ENCODE data around the gene IPO5. TPM values are rescaled to one million over a fixed set of nuclear protein-coding genes. Genes with fewer than 3 reads are reported as not detected.

IPO5 gene
- total RNA-seq, 1 donor from 2014 or later = 88.6 TPM

GRCh38 chr13:98052412-98052811 is 98.9 kb downstream of the IPO5 start:
- Histone ChIP-seq H3K36me3 (no peaks in the 10 kb centered on the region), H3K27ac (no peak overlapping the region), H3K4me3 (no peak overlapping the region), H3K27me3 (no peaks in the 10 kb centered on the region), H3K4me1 (peaks cover 4% of the 10 kb centered on the region), H3K9me3 (no peaks in the 10 kb centered on the region)
- no peak for DNase-seq
- no peak for ATAC-seq
- intact Hi-C loops (cut with DNase I) = no loop called here
- TF ChIP-seq CTCF (IDR thresholded peaks at IDR 0.05) = no peak

- Histone ChIP-seq H3K27me3 (no peaks in the 10 kb centered on the region), H3K27ac (no peak overlapping the region)
- TF ChIP-seq CTCF (IDR thresholded peaks at IDR 0.05) = no peak
Measured at GRCh38 chr13:98054301-98054700, 100.8 kb downstream of the IPO5 start.

GRCh38 chr13:98055623-98056022 is 102.1 kb downstream of the IPO5 start:
- no peaks in the 10 kb centered on the region for H3K36me3 ChIP-seq
- ATAC-seq (no peak), DNase-seq (no peak)
- H3K27ac ChIP-seq = no peak overlapping the region
- no peaks in the 10 kb centered on the region for H3K9me3 ChIP-seq
- no peaks in the 10 kb centered on the region for H3K4me1 ChIP-seq
- no peak for TF ChIP-seq CTCF (IDR thresholded peaks at IDR 0.05)
- intact Hi-C loops (cut with DNase I) = no loop called here
- no peaks in the 10 kb centered on the region for H3K27me3 ChIP-seq
- no peak overlapping the region for H3K4me3 ChIP-seq

More at GRCh38 chr13:98054301-98054700, 100.8 kb downstream of the IPO5 start:
- H3K4me3 ChIP-seq = no peak overlapping the region
- H3K4me1 ChIP-seq = peaks cover 4% of the 10 kb centered on the region
- H3K9me3 ChIP-seq = no peaks in the 10 kb centered on the region
- ATAC-seq = no peak
- DNase-seq = no peak
- H3K36me3 ChIP-seq = no peaks in the 10 kb centered on the region
- intact Hi-C loops (cut with DNase I) = no loop called here

GRCh38 chr13:98056839-98057410 is 103.5 kb downstream of the IPO5 start:
- no peaks in the 10 kb centered on the region for H3K4me1 ChIP-seq
- ATAC-seq (no peak), DNase-seq (no peak)
- H3K9me3 ChIP-seq = no peaks in the 10 kb centered on the region
- H3K27me3 ChIP-seq = no peaks in the 10 kb centered on the region
- H3K36me3 ChIP-seq = no peaks in the 10 kb centered on the region
- no peak overlapping the region for H3K4me3 ChIP-seq
- no peak for TF ChIP-seq CTCF (IDR thresholded peaks at IDR 0.05)
- H3K27ac ChIP-seq = no peak overlapping the region
- intact Hi-C loops (cut with DNase I) = no loop called here

- no peaks in the 10 kb centered on the region for H3K27me3 ChIP-seq
- H3K9me3 ChIP-seq = no peaks in the 10 kb centered on the region
- H3K27ac ChIP-seq = no peak overlapping the region
- no peaks in the 10 kb centered on the region for H3K4me1 ChIP-seq
- TF ChIP-seq CTCF (IDR thresholded peaks at IDR 0.05) = no peak
- intact Hi-C loops (cut with DNase I) = no loop called here
- DNase-seq = no peak
- no peak for ATAC-seq
- H3K4me3 ChIP-seq = no peak overlapping the region
- no peaks in the 10 kb centered on the region for H3K36me3 ChIP-seq
Measured at GRCh38 chr13:98059276-98059675, 105.8 kb downstream of the IPO5 start.

- no peak for DNase-seq
- peak; percentile 34 for ATAC-seq
- Histone ChIP-seq H3K27ac (no peak overlapping the region), H3K4me3 (no peak overlapping the region), H3K27me3 (no peaks in the 10 kb centered on the region), H3K4me1 (no peaks in the 10 kb centered on the region), H3K36me3 (no peaks in the 10 kb centered on the region), H3K9me3 (no peaks in the 10 kb centered on the region)
- no peak for TF ChIP-seq CTCF (IDR thresholded peaks at IDR 0.05)
- intact Hi-C loops (cut with DNase I) = no loop called here
Measured at GRCh38 chr13:98060282-98060681, 106.8 kb downstream of the IPO5 start.

All from upper lobe of right lung (tissue), 1 donor.